ENCODE results near the gene SLC39A11. TPM values are rescaled to one million over a fixed set of nuclear protein-coding genes. Genes with fewer than 3 reads are reported as not detected.

The SLC39A11 gene
- total and polyA plus RNA-seq, 2 of the 13 experiments (the other 11 are each of a cell fraction or from before 2014, with no cell fraction given): 17.2 to 31.5 TPM

- no peak for TF ChIP-seq PRDM15 (CRISPR knock-in tag; IDR thresholded peaks at IDR 0.05)
- no peak for TF ChIP-seq ZNF317 (CRISPR knock-in tag; IDR thresholded peaks at IDR 0.05)
- TF ChIP-seq ZNF83 (CRISPR knock-in tag; IDR thresholded peaks at IDR 0.05; ENCODE audit: borderline replicate concordance): no peak
- TF ChIP-seq REPIN1 (CRISPR knock-in tag; IDR thresholded peaks at IDR 0.05; ENCODE audit: borderline replicate concordance, low read depth): no peak
- no peak for TF ChIP-seq ZNF275 (CRISPR knock-in tag; IDR thresholded peaks at IDR 0.05; ENCODE audit: borderline replicate concordance)
- no peak for TF ChIP-seq ZNF577 (CRISPR knock-in tag; IDR thresholded peaks at IDR 0.05; ENCODE audit: borderline replicate concordance, low read depth)
- TF ChIP-seq ZFP1 (CRISPR knock-in tag; IDR thresholded peaks at IDR 0.05): no peak
- no peak for TF ChIP-seq ZNF333 (CRISPR knock-in tag; IDR thresholded peaks at IDR 0.05; ENCODE audit: borderline replicate concordance)
- TF ChIP-seq ZSCAN29 (CRISPR knock-in tag; conservative IDR thresholded peaks at IDR 0.05): 0 out of 2 replicates have a peak, but pooled peaks have one; percentile 41
- no peak for TF ChIP-seq FOXM1 (CRISPR knock-in tag; IDR thresholded peaks at IDR 0.05)
- TF ChIP-seq GATAD2A (CRISPR knock-in tag; IDR thresholded peaks at IDR 0.05): peak; percentile 23; the same call in 1 of the 2 replicates
- TF ChIP-seq TAF1 (CRISPR knock-in tag; IDR thresholded peaks at IDR 0.05): no peak
- no peak for TF ChIP-seq ZNF619 (CRISPR knock-in tag; IDR thresholded peaks at IDR 0.05)
- no peak for TF ChIP-seq ZMAT3 (CRISPR knock-in tag; conservative IDR thresholded peaks at IDR 0.05)
- no peak for TF ChIP-seq CBX2 (IDR thresholded peaks at IDR 0.05; ENCODE audit: low read depth, low read length)
- no peak for TF ChIP-seq CBX2 (CRISPR knock-in tag; IDR thresholded peaks at IDR 0.05; ENCODE audit: low read depth)
- TF ChIP-seq HOXA3 (CRISPR knock-in tag; IDR thresholded peaks at IDR 0.05): no peak
- 0 out of 2 replicates have a peak, but pooled peaks have one; percentile 16 for TF ChIP-seq TOPORS (CRISPR knock-in tag; IDR thresholded peaks at IDR 0.05)
- TF ChIP-seq KLF15 (CRISPR knock-in tag; IDR thresholded peaks at IDR 0.05; ENCODE audit: borderline replicate concordance): no peak
- TF ChIP-seq PITX1 (CRISPR knock-in tag; IDR thresholded peaks at IDR 0.05): peak; percentile 20; the same call in 1 of the 2 replicates
- TF ChIP-seq AKAP8 (CRISPR knock-in tag; IDR thresholded peaks at IDR 0.05): no peak
- no peak for TF ChIP-seq ZNF234 (CRISPR knock-in tag; conservative IDR thresholded peaks at IDR 0.05)
- peak; percentile 81; the same call in 1 of the 2 replicates for TF ChIP-seq HNRNPL (IDR thresholded peaks at IDR 0.05; ENCODE audit: low read depth, low read length)
- TF ChIP-seq ZNF460 (CRISPR knock-in tag; IDR thresholded peaks at IDR 0.05; ENCODE audit: borderline replicate concordance): no peak
- no peak; the same call in 1 of the 2 replicates for TF ChIP-seq GABPB1 (CRISPR knock-in tag; IDR thresholded peaks at IDR 0.05)
- no peak for TF ChIP-seq NR2F6 (IDR thresholded peaks at IDR 0.05)
- no peak; the same call in 1 of the 2 replicates for TF ChIP-seq NR2F6 (CRISPR knock-in tag; IDR thresholded peaks at IDR 0.05)
- TF ChIP-seq NFIC (IDR thresholded peaks at IDR 0.05; ENCODE audit: low read length): no peak
Measured at GRCh38 chr17:73089322-73090317, 2.9 kb downstream of the SLC39A11 start (continued).

Measured in HepG2 (cell line).